ENCODE measurements around the gene SEMA7A.

The SEMA7A gene

DNA sequence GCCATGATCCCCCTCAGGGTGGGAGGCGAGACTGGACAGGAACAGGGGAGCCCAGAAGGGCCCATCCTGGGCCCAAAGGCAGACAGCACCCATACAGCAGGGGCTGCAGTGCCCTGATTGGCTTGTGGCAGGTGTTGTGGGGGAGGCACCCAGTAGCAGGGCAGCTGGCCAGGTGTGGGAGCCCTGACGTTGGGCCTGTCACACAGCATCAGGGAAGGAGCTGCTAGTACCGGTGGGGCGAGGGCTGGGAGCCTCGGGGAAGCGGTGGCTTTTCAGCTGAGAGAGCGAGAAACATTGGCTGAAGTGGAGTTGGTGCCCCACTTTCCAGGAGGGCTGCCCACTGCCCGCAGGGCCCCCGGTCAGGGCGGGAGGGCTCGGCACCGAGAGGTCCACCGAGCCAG, 46.6 kb downstream of the SEMA7A start:
- DNase-seq (ENCODE audit: low read depth) = no peak

DNA sequence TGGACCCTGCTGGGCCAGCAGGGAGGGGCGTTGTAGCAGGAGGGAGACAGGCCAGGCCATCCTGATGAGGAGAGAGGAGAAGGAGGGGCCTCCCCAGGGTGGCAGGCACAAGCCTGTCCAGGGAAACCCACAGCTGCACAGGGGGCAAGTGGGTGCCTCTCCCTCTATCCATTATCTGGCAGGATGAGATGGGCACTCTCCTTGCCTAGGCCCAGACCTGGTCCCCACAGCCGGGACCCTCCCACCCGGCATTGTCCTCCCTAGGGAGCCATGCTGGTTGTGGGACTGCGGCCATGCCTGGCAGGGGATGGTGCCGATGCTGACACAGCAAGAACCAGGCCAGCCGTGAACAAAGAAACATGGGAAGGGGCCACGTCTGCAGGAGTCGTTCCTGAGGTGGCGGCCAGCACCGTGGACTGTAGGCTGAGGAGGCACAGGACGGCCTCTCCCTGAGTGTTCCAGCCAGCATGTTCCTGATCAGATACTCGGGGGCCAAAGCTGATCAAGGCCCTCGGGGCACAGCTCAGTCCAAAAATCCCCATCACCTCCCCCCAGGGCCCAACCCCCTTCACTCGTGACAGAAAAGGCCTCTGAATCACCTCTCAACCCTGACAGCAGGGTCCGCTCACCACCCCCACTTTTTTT, 47.1 kb downstream of the SEMA7A start:
- no peak for DNase-seq (ENCODE audit: low read depth)

DNA sequence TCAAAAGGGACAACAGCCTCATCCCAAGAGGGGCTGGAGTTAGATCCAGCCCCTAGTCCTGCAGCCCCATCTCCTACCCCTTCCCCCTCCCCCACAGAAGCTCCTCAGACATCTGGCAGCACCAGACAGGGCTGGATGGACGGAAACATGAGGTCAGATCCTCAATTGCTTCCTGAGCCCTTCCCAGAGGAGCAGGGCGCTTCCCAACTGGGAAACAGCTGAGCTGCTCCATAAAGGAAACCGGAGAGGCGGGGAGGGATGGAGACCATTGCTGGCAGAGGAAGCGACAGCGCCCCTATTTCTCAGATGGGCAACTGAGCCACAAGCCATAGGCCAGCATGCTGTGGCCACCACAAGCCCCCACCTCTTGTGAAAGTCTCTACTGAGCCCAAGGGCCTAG, 48.0 kb downstream of the SEMA7A start:
- no peak for DNase-seq (ENCODE audit: low read depth)

DNA sequence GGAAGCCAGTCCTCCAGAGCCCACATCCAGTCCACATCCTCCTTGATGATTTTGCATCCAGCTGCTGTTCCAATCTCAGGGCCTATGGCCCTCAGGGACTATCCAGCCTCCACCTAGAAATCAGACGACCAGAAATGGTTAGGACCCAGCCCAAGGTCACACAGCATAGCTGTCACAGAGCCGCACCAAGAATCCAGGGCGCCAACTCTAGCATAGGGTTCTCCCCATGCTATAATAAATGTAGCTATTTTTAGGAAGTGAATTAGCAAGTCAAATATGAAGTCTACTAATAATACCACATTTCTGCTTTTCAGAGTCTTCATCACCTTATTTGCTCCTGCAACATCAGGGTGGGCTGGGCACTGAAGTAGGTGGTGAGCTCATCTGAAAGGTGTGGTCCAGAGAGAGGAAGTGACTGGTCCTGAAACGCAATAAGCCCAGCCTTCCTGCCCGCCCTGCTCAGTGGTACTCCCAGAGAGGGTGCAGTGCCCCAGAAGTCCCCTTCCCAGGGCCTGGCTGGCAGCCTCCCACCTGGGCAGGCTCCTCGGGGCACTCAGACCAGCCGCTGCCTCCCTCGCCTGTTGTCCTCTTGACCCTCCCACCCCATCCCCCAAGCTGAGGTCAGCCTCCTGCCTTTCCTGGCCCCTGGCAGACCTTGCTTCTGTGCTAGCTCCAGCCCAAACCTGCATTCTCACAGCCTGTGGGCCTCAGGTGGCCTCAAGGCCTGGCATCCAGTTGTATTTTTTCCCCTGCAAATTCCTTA, 48.7 kb downstream of the SEMA7A start:
- DNase-seq (ENCODE audit: low read depth) = no peak

DNA sequence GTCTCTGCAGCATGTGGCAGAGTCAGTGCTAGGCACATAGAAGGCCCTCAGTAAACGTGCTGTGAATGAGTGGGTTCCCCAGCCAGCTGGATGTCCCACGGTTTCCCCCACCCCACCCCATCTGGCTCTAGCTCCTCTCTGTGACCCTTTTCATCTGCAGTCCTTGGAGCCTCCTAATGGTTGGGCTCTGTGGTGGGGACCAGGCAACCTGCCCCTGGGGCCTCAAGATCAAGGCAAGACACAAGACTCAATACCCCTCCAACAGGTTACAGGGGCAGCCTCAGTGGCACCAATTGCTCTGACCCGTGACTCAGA, 49.2 kb downstream of the SEMA7A start:
- no peak for DNase-seq (ENCODE audit: low read depth)

DNA sequence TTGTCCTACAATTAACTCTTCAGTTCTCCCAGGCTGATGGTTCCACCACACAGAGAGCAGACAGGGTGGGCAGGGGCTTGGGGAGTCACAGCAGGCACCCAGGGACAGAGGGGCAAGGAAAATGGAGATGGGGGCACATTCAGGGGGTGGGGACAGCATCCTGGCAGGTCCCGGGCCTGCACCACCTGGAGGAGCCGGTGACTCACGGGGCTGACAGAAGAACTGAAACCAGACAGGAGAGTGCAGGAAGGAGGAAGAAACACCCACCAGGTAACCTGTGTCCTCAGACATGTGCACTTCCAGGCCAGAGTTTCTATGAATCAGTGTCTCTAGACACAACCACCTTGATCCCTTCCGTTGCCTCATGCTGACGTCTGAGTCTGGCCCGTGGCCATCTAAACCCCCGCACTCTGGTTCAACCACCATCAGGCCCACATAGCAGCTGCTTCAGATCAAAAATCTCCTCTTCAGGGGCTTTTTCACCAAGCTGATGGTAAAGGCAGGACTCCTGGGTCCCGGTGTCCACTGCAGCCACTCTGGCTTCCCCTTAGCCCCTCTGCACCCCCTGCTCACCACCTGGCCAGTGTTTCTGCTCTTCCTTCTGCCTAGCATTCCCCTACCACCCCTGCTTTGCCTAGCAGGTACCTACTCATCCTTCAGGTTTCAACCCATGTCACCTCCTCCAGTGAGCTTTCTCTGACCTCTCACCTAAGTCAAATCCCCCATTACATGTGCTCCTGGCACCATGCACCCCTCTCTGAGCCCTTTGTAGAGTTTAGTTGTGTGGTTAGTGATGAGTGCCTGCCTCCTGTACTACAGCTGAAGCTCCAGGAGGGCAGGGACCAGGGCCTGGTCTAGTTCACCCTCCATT, 49.8 kb downstream of the SEMA7A start:
- no peak for DNase-seq (ENCODE audit: low read depth)

DNA sequence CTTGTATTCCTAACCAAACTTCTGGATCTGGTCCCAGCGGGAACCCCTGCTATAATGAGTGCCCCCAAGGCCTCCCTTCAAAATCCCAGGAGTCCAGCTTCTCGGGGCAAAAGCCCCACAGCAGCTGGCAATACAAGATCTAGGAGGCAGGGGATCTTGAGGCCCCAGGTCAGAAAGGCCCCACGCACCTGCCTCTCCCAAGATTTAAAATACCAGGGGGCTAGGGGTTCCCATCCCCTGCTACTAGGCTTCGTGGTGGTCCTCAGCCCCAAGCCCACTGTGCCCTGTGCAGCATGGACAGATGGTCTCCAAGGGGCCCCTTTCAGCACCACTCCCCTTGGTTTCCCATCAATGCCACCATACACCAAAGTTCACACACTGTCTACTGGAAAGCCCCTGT, 50.5 kb downstream of the SEMA7A start:
- DNase-seq (ENCODE audit: low read depth) = no peak

DNA sequence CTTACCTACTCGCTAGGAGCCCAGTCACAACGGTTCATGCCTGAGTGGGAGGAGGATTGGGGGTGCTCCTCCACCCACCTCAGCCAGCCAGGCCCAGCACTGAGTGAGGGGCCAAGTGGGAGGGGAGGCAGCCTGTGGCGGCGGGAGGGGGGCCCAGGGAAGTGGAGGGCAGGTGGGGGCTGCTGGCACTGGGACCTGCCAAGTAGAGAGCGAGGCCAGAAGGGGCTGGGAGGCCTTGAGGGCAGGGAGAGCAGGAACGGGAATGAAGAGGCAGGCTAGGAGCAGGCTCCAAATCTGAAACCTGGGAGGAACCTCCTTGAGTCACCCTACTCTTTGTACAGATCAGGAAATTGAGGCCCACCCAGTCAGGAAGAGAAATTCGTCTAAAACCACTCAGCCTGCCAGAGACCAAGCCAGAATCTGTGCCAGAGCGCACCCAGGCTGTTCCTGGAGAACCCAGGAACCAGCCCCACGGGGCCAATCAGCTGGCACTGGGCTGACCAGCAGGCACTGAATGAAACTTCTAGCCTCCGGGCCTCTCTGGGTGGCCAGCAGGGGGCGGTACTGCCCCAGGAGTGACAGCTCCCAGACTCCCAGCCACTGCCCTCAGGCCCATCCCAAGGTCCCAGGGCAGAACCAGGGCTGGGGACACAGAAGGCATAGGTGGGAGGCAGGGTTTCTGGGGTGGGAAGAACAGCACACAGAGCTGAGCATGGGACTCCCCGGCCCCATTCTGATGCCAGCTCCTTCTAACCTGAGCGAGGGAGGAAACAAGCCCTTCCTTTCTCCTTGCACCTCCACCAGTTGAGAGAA, 51.5 kb downstream of the SEMA7A start:
- no peak for DNase-seq (ENCODE audit: low read depth)

DNA sequence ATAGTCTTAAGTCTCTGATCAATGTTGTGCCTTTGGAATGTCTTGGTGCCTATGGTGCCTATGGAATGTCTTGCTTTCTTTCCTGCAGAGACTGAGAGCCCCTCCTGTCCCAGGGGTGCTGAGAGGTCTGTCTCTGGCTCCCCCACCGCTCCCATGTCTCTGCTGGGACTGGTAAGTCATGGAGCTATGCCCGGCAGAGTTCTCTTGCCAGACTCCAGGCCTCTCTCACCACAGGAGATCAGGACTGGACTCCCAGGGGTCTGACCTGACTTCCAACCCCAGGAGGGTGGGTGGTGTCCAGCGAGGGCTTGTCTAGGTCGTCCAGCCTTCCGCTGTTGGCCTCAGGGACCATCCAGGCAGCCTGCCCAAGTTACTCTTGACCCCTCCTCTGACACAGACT, 52.3 kb downstream of the SEMA7A start:
- DNase-seq (ENCODE audit: low read depth) = no peak

DNA sequence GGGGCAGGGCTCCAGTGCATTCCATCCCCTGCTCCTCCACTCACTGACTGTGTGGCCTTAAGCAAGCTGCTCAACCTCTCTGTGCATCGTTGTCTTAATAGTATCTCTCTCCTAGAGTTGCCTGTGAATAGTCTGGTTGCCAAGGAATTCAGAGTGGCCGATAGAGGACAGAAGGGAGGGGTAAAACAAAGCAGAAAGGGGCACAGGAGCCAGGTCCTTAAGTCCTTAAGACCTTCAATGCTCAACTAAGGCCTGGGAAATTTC, 52.6 kb downstream of the SEMA7A start:
- no peak for DNase-seq (ENCODE audit: low read depth)

DNA sequence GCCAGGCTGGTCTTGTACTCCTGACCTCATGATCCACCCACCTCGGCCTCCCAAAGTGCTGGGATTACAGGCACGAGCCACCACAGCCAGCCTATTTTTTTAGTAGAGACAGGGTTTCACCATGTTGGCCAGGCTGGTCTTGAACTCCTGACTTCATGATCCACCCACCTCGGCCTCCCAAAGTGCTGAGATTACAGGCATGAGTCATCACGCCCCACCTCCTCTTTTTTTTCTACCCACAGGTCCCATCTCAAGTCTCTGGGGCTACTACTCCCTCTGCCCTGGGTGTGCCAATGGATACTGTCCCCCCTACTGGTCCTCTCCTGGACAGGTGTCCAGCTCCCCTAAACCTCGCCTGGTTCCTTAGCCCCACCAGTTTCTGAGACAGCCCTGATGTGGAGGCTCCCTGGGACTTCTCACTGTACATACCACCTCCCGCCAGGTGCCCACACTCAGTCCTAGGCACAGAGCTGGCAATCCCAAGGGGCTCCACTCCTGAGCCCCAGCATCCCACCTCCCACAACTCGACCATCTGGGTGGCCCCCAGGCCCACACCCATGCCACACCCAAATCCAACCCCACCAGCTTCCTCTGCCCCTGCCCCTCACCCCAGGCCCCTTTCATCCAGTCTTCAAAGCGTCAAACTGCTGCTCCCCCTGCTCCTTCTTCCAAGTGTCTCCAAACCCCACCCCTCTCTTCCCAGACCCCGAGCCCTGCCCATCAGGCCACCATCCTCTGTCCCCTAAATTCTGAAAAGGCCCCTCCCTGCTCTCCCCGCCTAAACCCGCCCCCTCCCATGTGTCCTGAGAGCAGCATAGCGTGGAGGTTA, 53.2 kb downstream of the SEMA7A start:
- DNase-seq (ENCODE audit: low read depth) = no peak

DNA sequence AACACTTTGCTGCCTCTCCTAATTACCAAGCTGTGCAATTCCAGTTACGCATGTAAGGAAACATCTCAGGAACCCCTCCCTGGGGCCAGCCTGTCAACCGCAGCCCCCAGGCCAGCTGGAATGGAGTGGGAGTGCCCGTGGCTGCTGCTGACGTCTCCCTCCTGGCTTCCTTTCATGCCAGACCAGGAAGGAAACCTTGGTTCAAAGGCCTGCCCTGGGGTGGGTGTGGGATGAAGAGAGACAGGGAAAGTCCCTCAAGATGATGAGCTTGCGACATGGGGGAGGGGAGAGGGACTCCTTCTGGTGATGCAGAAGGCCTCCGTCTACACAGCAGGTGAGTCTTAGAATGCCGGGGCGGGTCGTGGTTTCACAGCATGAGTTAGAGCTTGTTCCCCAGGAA, 54.9 kb downstream of the SEMA7A start:
- DNase-seq (ENCODE audit: low read depth) = no peak

DNA sequence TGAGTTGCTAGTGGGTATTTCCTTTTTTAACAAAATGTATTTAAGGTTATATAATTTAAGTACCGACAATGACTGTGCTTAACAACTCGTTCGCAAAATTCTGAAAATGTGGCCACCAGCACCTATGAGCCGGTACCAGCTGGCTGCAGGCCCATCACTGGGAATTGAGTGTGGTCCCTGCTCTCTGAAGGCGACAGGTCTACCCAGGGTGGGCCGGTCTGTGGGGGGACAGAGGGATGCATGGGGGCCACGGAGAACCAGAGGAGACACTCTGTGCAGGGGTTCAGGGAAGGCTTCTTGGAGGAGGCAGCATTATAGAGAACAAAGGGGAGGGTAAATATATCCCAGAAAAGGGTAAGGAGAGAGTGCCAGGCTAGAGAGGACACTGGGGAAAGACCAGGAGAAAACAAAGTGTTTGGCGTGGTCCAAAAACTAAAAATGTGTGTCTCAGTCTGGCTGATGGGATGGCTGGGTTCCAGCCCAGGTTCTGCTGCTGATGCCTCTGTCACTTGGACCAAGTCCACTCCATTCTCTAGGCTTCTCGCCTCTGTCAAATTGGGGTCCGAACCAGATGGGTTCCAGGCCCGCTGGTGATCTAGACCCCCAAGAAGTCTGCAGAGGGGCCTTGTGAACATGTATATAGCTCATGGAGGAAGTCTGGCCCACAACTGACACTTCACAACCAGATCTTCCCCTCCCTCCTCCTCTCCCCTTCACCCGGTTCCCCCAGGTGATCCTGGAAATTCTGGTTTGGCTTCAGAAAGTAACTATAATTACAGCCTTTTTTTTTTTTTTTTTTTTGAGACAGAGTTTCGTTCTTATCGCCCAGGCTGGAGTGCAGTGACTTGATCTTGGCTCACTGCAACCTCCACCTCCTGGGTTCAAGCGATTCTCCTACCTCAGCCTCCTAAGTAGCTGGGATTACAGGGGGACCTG, 55.7 kb downstream of the SEMA7A start:
- DNase-seq (ENCODE audit: low read depth) = no peak

DNA sequence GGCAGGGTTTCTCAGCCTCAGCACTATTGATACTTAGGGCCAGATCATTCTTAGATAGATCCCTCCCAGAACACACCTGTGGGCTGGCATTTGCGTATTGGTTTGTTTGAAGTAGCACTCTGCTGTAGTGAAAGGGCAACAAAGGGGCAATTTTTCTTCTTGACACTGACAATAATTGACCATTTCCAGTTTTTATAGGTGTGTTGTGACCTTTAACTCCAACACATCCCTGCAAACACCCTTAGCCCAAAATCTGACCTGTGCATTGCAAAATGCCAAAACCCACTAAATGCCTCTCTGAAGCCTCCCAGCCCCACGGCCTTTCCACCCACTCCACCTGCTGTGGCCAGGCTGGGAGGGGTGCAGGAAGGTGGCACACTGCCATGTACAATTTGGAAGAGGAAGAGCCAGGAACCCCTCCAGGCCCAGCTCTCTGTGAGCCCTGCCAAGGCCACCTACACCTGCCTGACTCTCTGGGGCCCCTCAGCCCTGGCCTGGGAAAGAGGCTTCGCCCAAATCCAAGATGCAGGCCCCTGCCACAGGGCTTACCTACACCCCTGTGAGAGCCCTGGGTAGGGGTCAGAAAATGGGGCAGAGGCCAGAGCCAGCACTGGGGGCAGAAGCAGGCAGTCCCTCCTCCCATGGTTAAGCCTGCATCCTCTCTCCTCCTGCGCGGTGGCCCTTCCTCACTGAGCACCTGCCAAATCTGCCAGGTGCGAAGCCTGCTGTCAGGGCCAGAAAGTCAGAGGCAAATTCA, 56.8 kb downstream of the SEMA7A start:
- DNase-seq (ENCODE audit: low read depth) = no peak

DNA sequence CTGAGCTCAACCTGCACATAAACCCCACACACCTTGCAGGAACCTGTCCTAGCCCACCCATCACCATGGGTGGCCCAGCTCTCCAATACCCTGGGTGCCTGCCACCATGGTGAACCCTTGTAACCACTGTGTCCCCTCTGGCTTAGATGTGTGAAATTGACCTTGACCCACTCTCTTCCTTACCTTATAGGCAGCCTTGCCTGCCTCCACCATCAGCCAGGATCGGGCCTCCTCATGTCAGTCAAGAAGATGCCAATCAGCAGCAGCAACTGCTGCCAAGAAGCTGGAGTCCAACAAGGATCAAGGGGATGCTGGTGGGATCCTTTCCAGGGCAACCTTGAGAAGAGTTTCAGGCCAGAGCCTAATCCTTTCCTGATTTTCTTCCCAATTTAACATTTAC, 57.5 kb downstream of the SEMA7A start:
- no peak for DNase-seq (ENCODE audit: low read depth)

DNA sequence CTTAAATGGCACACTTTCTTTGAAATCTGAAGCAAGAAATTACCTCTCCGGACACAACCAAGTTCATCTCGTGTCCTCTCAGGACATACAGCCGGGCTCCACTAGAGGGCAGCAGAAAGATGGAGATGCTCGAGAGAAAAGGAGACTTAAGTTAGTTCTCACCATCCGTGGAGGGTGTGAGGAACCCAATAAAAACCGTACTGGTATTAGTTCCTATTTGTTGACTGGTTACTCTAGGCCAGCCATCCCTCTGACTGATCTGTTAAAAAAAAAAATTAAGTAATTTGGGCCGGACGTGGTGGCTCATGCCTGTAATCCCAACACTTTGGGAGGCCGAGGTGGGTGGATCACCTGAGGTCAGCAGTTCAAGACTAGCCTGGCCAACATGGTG, 58.5 kb downstream of the SEMA7A start:
- no peak for DNase-seq (ENCODE audit: low read depth)

DNA sequence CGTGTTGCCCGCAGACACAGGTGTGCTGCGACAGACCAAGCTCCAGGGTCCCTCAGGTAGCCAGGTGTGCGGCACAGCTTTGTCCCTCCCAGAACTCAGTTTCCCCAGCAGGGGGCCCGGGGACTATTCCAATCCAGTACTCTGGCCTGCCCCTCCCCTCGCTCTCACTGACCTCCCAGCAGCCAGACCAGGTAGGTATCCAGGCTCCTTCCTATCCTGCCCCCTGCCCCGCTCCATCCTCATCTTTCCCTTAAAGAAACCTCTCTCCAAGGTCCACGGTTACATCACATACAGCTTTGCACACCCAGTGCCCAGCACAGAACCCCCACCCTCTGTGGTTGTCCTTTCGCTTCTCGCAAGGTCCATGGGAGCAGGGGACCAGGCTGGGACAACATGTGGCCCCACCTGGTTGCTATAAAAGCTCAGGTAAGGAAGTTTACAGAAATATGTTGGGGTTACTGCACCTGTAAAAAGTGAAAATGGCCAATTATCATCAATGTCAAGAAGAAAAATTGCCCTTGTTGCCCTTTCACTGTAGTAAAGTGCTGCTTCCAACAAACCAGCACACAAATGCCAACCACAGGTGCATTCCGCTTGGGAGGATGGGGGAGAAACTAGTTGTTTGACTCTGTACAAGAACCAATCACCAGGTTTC, 59.0 kb downstream of the SEMA7A start:
- DNase-seq (ENCODE audit: low read depth) = no peak

DNA sequence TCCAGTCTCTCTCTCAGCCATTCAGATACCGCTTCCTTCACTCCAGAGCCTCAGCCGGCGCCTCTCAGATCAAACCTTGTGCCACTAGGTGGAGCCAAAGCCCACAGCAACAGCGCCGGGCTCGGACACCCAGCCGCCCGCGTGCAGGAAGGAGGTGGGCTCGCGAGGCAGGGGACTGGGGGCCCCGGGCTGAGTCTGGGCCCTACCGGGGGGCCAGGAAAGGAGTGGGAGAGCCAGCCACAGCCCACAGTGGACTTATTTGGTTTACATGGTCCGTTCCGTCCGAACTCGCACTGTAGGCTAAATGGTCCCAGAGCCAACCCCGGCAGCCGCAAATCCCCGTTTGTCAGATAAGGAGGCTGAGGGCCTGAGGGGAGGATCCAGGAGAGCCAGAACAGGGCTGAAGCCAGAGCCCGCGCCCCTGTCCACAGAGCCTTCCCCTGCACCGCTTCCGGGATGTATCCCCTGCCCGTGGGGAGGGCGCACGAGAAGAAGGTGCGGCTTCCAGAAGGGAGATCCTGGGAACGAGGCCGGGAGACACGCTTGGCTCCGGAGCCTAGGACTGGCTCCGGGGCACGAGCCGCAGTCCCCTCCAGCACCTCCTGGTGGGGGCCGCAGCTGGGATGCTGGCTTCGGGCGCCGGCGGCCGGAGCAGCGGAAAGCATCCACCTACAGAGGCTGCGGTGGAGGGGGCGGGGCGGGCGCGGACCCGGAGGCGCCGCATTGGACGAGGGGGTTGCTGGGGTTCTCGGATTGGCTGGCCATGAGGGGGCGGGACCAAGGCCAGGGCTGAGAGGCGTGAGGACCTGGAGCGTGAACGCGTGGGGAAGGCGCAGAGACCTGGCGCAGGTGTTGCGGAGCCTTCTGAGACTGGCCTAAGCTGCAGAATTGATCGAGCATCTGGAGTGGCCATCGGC, 59.8 kb downstream of the SEMA7A start:
- DNase-seq (ENCODE audit: low read depth) = no peak

All from non-pigmented ciliary epithelial cell (primary cell).